ENCODE results near the gene ENDOG.

ENDOG gene

GRCh38 chr9:128786681-128787601 is 31.4 kb upstream of the ENDOG start, which contains the start of gene TBC1D13:
Gene TBC1D13, plus strand, starts transcription at chr9:128787253. Its CDS starts 101 bp downstream, at chr9:128787354.
- no CpG with 5 or more reads among the region's 64 CpGs for WGBS, 2 donors (ENCODE audit: extremely low coverage in 2 of 2, insufficient read length in 2 of 2, insufficient replicate concordance in 1 of 2)
- Histone ChIP-seq H3K27ac (replicated peaks; ENCODE audit: low read length) (peak within 1 kb of the TSS; percentile 61), H2AK5ac (ENCODE audit: low read depth, low read length) (no peak within 1 kb of the TSS)

GRCh38 chr9:128787659-128788058 is 30.6 kb upstream of the ENDOG start:
- Histone ChIP-seq H4K8ac (ENCODE audit: low read depth, low read length) (no peak overlapping the region), H2AK5ac (ENCODE audit: low read depth, low read length) (no peak overlapping the region), H3K36me3 (replicated peaks in 1 of 2; ENCODE audit: control insufficient read depth in 2 of 2, insufficient read depth in 2 of 2, low read length in 2 of 2) (peaks cover 10 to 37% of the 10 kb centered on the region in 2 donors), H3K27me3 (ENCODE audit: control insufficient read depth in 3 of 3, insufficient read depth in 3 of 3, low read depth in 1 of 3, low read length in 3 of 3) (no peaks in the 10 kb centered on the region), H3K4me2 (ENCODE audit: insufficient read depth, low read length, poor library complexity, severe bottlenecking) (peak overlapping the region; percentile 77), H2BK5ac (ENCODE audit: low read length) (peak overlapping the region; percentile 90), H3K4me1 (ENCODE audit: control insufficient read depth in 2 of 2, insufficient read depth in 1 of 2, low read depth in 1 of 2, low read length in 2 of 2) (peaks cover 2 to 8% of the 10 kb centered on the region in 2 donors), H2AFZ (ENCODE audit: low read length) (peak overlapping the region; percentile 91), H3K9me3 (replicated peaks in 1 of 2; ENCODE audit: control insufficient read depth in 2 of 2, insufficient read depth in 1 of 2, low read depth in 1 of 2, low read length in 2 of 2) (no peaks in the 10 kb centered on the region), H2BK15ac (ENCODE audit: low read length) (no peak overlapping the region), H3K23ac (ENCODE audit: low read depth, low read length, poor library complexity) (no peak overlapping the region), H3K4ac (ENCODE audit: low read length) (no peak overlapping the region), H3K27ac (replicated peaks; ENCODE audit: low read length) (no peak overlapping the region), H2BK120ac (ENCODE audit: low read depth, low read length) (no peak overlapping the region), H2BK12ac (ENCODE audit: low read length) (no peak overlapping the region), H3K79me1 (ENCODE audit: low read depth, low read length) (peaks cover 2% of the 10 kb centered on the region), H3K14ac (ENCODE audit: low read length) (no peak overlapping the region), H3K18ac (ENCODE audit: low read length) (no peak overlapping the region), H3K4me3 (ENCODE audit: low read length in 2 of 2) (peak overlapping the region; percentile 97 to 99), H4K91ac (ENCODE audit: low read depth, low read length, poor library complexity) (no peak overlapping the region), H3K9ac (ENCODE audit: low read depth, low read length, poor library complexity) (peak overlapping the region; percentile 98)
- no CpG with 5 or more reads among the region's 7 CpGs for WGBS, 2 donors (ENCODE audit: extremely low coverage in 2 of 2, insufficient read length in 2 of 2, insufficient replicate concordance in 1 of 2)
- no peak for DNase-seq (ENCODE audit: low spot score)

More at GRCh38 chr9:128786681-128787601, 31.4 kb upstream of the ENDOG start, which contains the start of gene TBC1D13:
- no peak within 1 kb of the TSS for H2BK12ac ChIP-seq (ENCODE audit: low read length)
- H3K79me1 ChIP-seq (ENCODE audit: low read depth, low read length): peaks cover 2% of the 10 kb centered on the region
- H4K8ac ChIP-seq (ENCODE audit: low read depth, low read length): peak within 1 kb of the TSS; percentile 43
- peak within 1 kb of the TSS; percentile 58 for H2BK15ac ChIP-seq (ENCODE audit: low read length)
- peaks cover 7 to 30% of the 10 kb centered on the region in 2 donors for H3K36me3 ChIP-seq (replicated peaks in 1 of 2; ENCODE audit: control insufficient read depth in 2 of 2, insufficient read depth in 2 of 2, low read length in 2 of 2)
- peak within 1 kb of the TSS; percentile 90 for H2BK5ac ChIP-seq (ENCODE audit: low read length)
- H3K4me3 ChIP-seq (ENCODE audit: low read length in 2 of 2): peak within 1 kb of the TSS; percentile 97 to 99
- H2BK120ac ChIP-seq (ENCODE audit: low read depth, low read length): no peak within 1 kb of the TSS
- H3K18ac ChIP-seq (ENCODE audit: low read length): peak within 1 kb of the TSS; percentile 98
- peak within 1 kb of the TSS; percentile 95 for H3K23ac ChIP-seq (ENCODE audit: low read depth, low read length, poor library complexity)
- peak within 1 kb of the TSS; percentile 77 for H3K4me2 ChIP-seq (ENCODE audit: insufficient read depth, low read length, poor library complexity, severe bottlenecking)
- peak within 1 kb of the TSS; percentile 71 for H3K14ac ChIP-seq (ENCODE audit: low read length)
- peak; percentile 78 for DNase-seq (ENCODE audit: low spot score)
- no peak within 1 kb of the TSS for H4K91ac ChIP-seq (ENCODE audit: low read depth, low read length, poor library complexity)
- peaks cover 2 to 8% of the 10 kb centered on the region in 2 donors for H3K4me1 ChIP-seq (ENCODE audit: control insufficient read depth in 2 of 2, insufficient read depth in 1 of 2, low read depth in 1 of 2, low read length in 2 of 2)
- H3K9ac ChIP-seq (ENCODE audit: low read depth, low read length, poor library complexity): peak within 1 kb of the TSS; percentile 98
- peaks cover 0 to 4% of the 10 kb centered on the region in 2 donors for H3K9me3 ChIP-seq (replicated peaks in 1 of 2; ENCODE audit: control insufficient read depth in 2 of 2, insufficient read depth in 1 of 2, low read depth in 1 of 2, low read length in 2 of 2)
- H3K27me3 ChIP-seq (ENCODE audit: control insufficient read depth in 3 of 3, insufficient read depth in 3 of 3, low read depth in 1 of 3, low read length in 3 of 3): no peaks in the 10 kb centered on the region
- peak within 1 kb of the TSS; percentile 91 for H2AFZ ChIP-seq (ENCODE audit: low read length)
- H3K4ac ChIP-seq (ENCODE audit: low read length): peak within 1 kb of the TSS; percentile 84

GRCh38 chr9:128788445-128788844 is 29.9 kb upstream of the ENDOG start:
- Histone ChIP-seq H3K4me1 (ENCODE audit: control insufficient read depth in 2 of 2, insufficient read depth in 1 of 2, low read depth in 1 of 2, low read length in 2 of 2) (peaks cover 2 to 7% of the 10 kb centered on the region in 2 donors), H4K91ac (ENCODE audit: low read depth, low read length, poor library complexity) (no peak overlapping the region), H3K18ac (ENCODE audit: low read length) (no peak overlapping the region), H2BK5ac (ENCODE audit: low read length) (no peak overlapping the region), H2BK12ac (ENCODE audit: low read length) (no peak overlapping the region), H4K8ac (ENCODE audit: low read depth, low read length) (no peak overlapping the region), H2BK120ac (ENCODE audit: low read depth, low read length) (no peak overlapping the region), H3K4me2 (ENCODE audit: insufficient read depth, low read length, poor library complexity, severe bottlenecking) (no peak overlapping the region), H3K14ac (ENCODE audit: low read length) (no peak overlapping the region), H3K27ac (replicated peaks; ENCODE audit: low read length) (no peak overlapping the region), H3K79me1 (ENCODE audit: low read depth, low read length) (peaks cover 2% of the 10 kb centered on the region), H2BK15ac (ENCODE audit: low read length) (no peak overlapping the region), H3K4ac (ENCODE audit: low read length) (no peak overlapping the region), H3K36me3 (replicated peaks in 1 of 2; ENCODE audit: control insufficient read depth in 2 of 2, insufficient read depth in 2 of 2, low read length in 2 of 2) (peaks cover 18 to 45% of the 10 kb centered on the region in 2 donors), H3K23ac (ENCODE audit: low read depth, low read length, poor library complexity) (no peak overlapping the region), H3K27me3 (ENCODE audit: control insufficient read depth in 3 of 3, insufficient read depth in 3 of 3, low read depth in 1 of 3, low read length in 3 of 3) (no peaks in the 10 kb centered on the region), H2AFZ (ENCODE audit: low read length) (no peak overlapping the region), H3K9ac (ENCODE audit: low read depth, low read length, poor library complexity) (no peak overlapping the region), H2AK5ac (ENCODE audit: low read depth, low read length) (no peak overlapping the region), H3K9me3 (replicated peaks in 1 of 2; ENCODE audit: control insufficient read depth in 2 of 2, insufficient read depth in 1 of 2, low read depth in 1 of 2, low read length in 2 of 2) (no peaks in the 10 kb centered on the region), H3K4me3 (ENCODE audit: low read length in 2 of 2) (peak overlapping the region in 1 of 2 donors; percentile 97)
- DNase-seq (ENCODE audit: low spot score): no peak
- no CpG with 5 or more reads among the region's 1 CpG for WGBS, 2 donors (ENCODE audit: extremely low coverage in 2 of 2, insufficient read length in 2 of 2, insufficient replicate concordance in 1 of 2)

- Histone ChIP-seq H3K27ac (replicated peaks; ENCODE audit: low read length) (no peak overlapping the region), H3K4me2 (ENCODE audit: insufficient read depth, low read length, poor library complexity, severe bottlenecking) (no peak overlapping the region), H4K91ac (ENCODE audit: low read depth, low read length, poor library complexity) (no peak overlapping the region), H2BK12ac (ENCODE audit: low read length) (no peak overlapping the region), H2BK5ac (ENCODE audit: low read length) (no peak overlapping the region), H3K9ac (ENCODE audit: low read depth, low read length, poor library complexity) (no peak overlapping the region), H3K23ac (ENCODE audit: low read depth, low read length, poor library complexity) (no peak overlapping the region), H3K14ac (ENCODE audit: low read length) (no peak overlapping the region), H2AK5ac (ENCODE audit: low read depth, low read length) (no peak overlapping the region), H3K4ac (ENCODE audit: low read length) (no peak overlapping the region), H2BK120ac (ENCODE audit: low read depth, low read length) (no peak overlapping the region), H3K79me1 (ENCODE audit: low read depth, low read length) (peaks cover 2% of the 10 kb centered on the region), H3K9me3 (replicated peaks in 1 of 2; ENCODE audit: control insufficient read depth in 2 of 2, insufficient read depth in 1 of 2, low read depth in 1 of 2, low read length in 2 of 2) (no peaks in the 10 kb centered on the region), H2BK15ac (ENCODE audit: low read length) (no peak overlapping the region), H3K36me3 (replicated peaks in 1 of 2; ENCODE audit: control insufficient read depth in 2 of 2, insufficient read depth in 2 of 2, low read length in 2 of 2) (peaks cover 20 to 61% of the 10 kb centered on the region in 2 donors), H2AFZ (ENCODE audit: low read length) (no peak overlapping the region), H3K27me3 (ENCODE audit: control insufficient read depth in 3 of 3, insufficient read depth in 3 of 3, low read depth in 1 of 3, low read length in 3 of 3) (no peaks in the 10 kb centered on the region), H4K8ac (ENCODE audit: low read depth, low read length) (no peak overlapping the region), H3K4me3 (ENCODE audit: low read length in 2 of 2) (no peak overlapping the region), H3K4me1 (ENCODE audit: control insufficient read depth in 2 of 2, insufficient read depth in 1 of 2, low read depth in 1 of 2, low read length in 2 of 2) (peaks cover 2 to 6% of the 10 kb centered on the region in 2 donors), H3K18ac (ENCODE audit: low read length) (no peak overlapping the region)
- no CpG with 5 or more reads among the region's 4 CpGs for WGBS, 2 donors (ENCODE audit: extremely low coverage in 2 of 2, insufficient read length in 2 of 2, insufficient replicate concordance in 1 of 2)
- no peak for DNase-seq (ENCODE audit: low spot score)
Measured at GRCh38 chr9:128790536-128790935, 27.8 kb upstream of the ENDOG start.
